Measurements from ENCODE around the gene RAB5A. TPM values are rescaled to one million over a fixed set of nuclear protein-coding genes. Genes with fewer than 3 reads are reported as not detected.
"Not testable (repeated sequence)": the region's sequence is repeated elsewhere in the genome, so short reads cannot be mapped to it uniquely, and the experiment has no call there.

Gene RAB5A
- 30.6 TPM for total RNA-seq
- 51.8 TPM for polyA plus RNA-seq
- long read RNA-seq, donor 1, partial matches to known transcripts = 0 of 2 reads
- long read RNA-seq, donor 1, other reads (novel, unspliced or antisense) = 0 of 2 reads
- long read RNA-seq, donor 2, transcript RAB5A-201 (6 exons, 2,536 nt) = major isoform, 23 of 37 reads
- long read RNA-seq, donor 2, partial matches to known transcripts = 6 of 37 reads
- long read RNA-seq, donor 2, other reads (novel, unspliced or antisense) = 0 of 37 reads
- long read RNA-seq, donor 3, transcript RAB5A-201 (6 exons, 2,536 nt) = major isoform, 18 of 22 reads
- long read RNA-seq, donor 3, partial matches to known transcripts = 0 of 22 reads
- long read RNA-seq, donor 3, other reads (novel, unspliced or antisense) = 0 of 22 reads
- long read RNA-seq, donor 4, transcript RAB5A-201 (6 exons, 2,536 nt) = major isoform, 11 of 17 reads
- long read RNA-seq, donor 4, partial matches to known transcripts = 0 of 17 reads
- long read RNA-seq, donor 4, other reads (novel, unspliced or antisense) = 0 of 17 reads
- long read RNA-seq, donor 5, transcript RAB5A-201 (6 exons, 2,536 nt) = major isoform, 22 of 53 reads
- long read RNA-seq, donor 5, partial matches to known transcripts = 25 of 53 reads
- long read RNA-seq, donor 5, other reads (novel, unspliced or antisense) = 0 of 53 reads
- long read RNA-seq, donor 6, transcript RAB5A-201 (6 exons, 2,536 nt) = major isoform, 14 of 40 reads
- long read RNA-seq, donor 6, partial matches to known transcripts = 23 of 40 reads
- long read RNA-seq, donor 6, other reads (novel, unspliced or antisense) = 0 of 40 reads
- long read RNA-seq, donor 7, transcript RAB5A-201 (6 exons, 2,536 nt) = major isoform, 18 of 35 reads
- long read RNA-seq, donor 7, partial matches to known transcripts = 13 of 35 reads
- long read RNA-seq, donor 7, other reads (novel, unspliced or antisense) = 0 of 35 reads
- long read RNA-seq, donor 8, transcript RAB5A-201 (6 exons, 2,536 nt) = major isoform, 6 of 8 reads
- long read RNA-seq, donor 8, partial matches to known transcripts = 0 of 8 reads
- long read RNA-seq, donor 8, other reads (novel, unspliced or antisense) = 0 of 8 reads
- long read RNA-seq, donor 9, transcript RAB5A-201 (6 exons, 2,536 nt) = major isoform, 7 of 10 reads
- long read RNA-seq, donor 9, partial matches to known transcripts = 0 of 10 reads
- long read RNA-seq, donor 9, other reads (novel, unspliced or antisense) = 0 of 10 reads
- long read RNA-seq, donor 10, transcript RAB5A-201 (6 exons, 2,536 nt) = major isoform, 7 of 12 reads
- long read RNA-seq, donor 10, partial matches to known transcripts = 0 of 12 reads
- long read RNA-seq, donor 10, other reads (novel, unspliced or antisense) = 0 of 12 reads

- H3K4me3 ChIP-seq (ENCODE audit: low read length in 2 of 2) = peak within 1 kb of the TSS; percentile 87 to 94
- no peaks in the 10 kb centered on the region for H3K27me3 ChIP-seq (ENCODE audit: control insufficient read depth in 2 of 2, insufficient read depth in 1 of 2, low read length in 1 of 2)
- no peaks in the 10 kb centered on the region for H3K9me3 ChIP-seq (ENCODE audit: control insufficient read depth in 2 of 2, insufficient read depth in 1 of 2, low read length in 1 of 2)
- peak; percentile 85 to 98 (median 94) for DNase-seq (ENCODE audit: low read depth in 6 of 9, low spot score in 9 of 9)
- under 1% methylated on average over 73 of the region's 73 CpGs for WGBS
- peak within 1 kb of the TSS; percentile 96 to 97 for H3K27ac ChIP-seq (ENCODE audit: low read depth in 1 of 2, low read length in 1 of 2)
- H3K36me3 ChIP-seq (ENCODE audit: control insufficient read depth in 2 of 2, insufficient read depth in 2 of 2, low read length in 1 of 2) = peaks cover 7 to 12% of the 10 kb centered on the region in 2 donors
- peaks cover 3 to 13% of the 10 kb centered on the region in 2 donors for H3K4me1 ChIP-seq (ENCODE audit: control insufficient read depth in 2 of 2, insufficient read depth in 2 of 2, low read length in 2 of 2)
Measured at GRCh38 chr3:19946832-19947548, at the start of gene RAB5A. Gene RAB5A, plus strand, starts transcription at chr3:19947097. Its CDS starts 3,802 bp downstream, at chr3:19950899.

DNA sequence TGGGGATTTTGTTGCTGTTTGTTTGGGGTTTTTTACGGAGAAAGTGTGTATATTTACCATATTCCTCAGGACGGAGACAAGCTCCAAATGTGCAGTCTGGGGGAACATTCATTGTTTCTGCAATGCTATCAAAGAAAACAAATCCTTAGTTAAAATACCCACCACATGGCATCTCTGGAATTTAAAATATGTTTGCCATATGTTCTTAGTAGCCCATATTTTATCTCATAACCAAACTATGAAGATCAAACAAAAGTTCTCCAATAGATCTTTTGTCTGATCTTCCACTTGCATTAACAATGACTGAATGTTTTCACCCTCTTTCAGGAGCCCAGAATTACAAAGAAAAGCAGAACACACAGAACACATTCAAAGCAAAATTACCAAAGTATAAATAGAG is 48.2 kb upstream of the RAB5A start:
- WGBS = 95% methylated on average over 2 of the region's 2 CpGs
- no peak overlapping the region for H3K27ac ChIP-seq (ENCODE audit: low read depth in 1 of 2, low read length in 1 of 2)
- H3K4me3 ChIP-seq (ENCODE audit: low read length in 2 of 2) = no peak overlapping the region
- no peaks in the 10 kb centered on the region for H3K9me3 ChIP-seq (ENCODE audit: control insufficient read depth in 2 of 2, insufficient read depth in 1 of 2, low read length in 1 of 2)
- no peaks in the 10 kb centered on the region for H3K36me3 ChIP-seq (ENCODE audit: control insufficient read depth in 2 of 2, insufficient read depth in 2 of 2, low read length in 1 of 2)
- H3K27me3 ChIP-seq (ENCODE audit: control insufficient read depth in 2 of 2, insufficient read depth in 1 of 2, low read length in 1 of 2) = no peaks in the 10 kb centered on the region
- no peak for DNase-seq (ENCODE audit: low read depth in 6 of 9, low spot score in 9 of 9)
- H3K4me1 ChIP-seq (ENCODE audit: control insufficient read depth in 2 of 2, insufficient read depth in 2 of 2, low read length in 2 of 2) = no peaks in the 10 kb centered on the region

GRCh38 chr3:19899264-19899663 is 47.6 kb upstream of the RAB5A start:
- Histone ChIP-seq H3K4me1 (ENCODE audit: control insufficient read depth in 2 of 2, insufficient read depth in 2 of 2, low read length in 2 of 2) (no peaks in the 10 kb centered on the region), H3K27me3 (ENCODE audit: control insufficient read depth in 2 of 2, insufficient read depth in 1 of 2, low read length in 1 of 2) (no peaks in the 10 kb centered on the region), H3K9me3 (ENCODE audit: control insufficient read depth in 2 of 2, insufficient read depth in 1 of 2, low read length in 1 of 2) (no peaks in the 10 kb centered on the region), H3K36me3 (ENCODE audit: control insufficient read depth in 2 of 2, insufficient read depth in 2 of 2, low read length in 1 of 2) (no peaks in the 10 kb centered on the region), H3K4me3 (ENCODE audit: low read length in 2 of 2) (no peak overlapping the region), H3K27ac (ENCODE audit: low read depth in 1 of 2, low read length in 1 of 2) (no peak overlapping the region)
- 97% methylated on average over 2 of the region's 2 CpGs for WGBS
- DNase-seq (ENCODE audit: low read depth in 6 of 9, low spot score in 9 of 9) = no peak

DNA sequence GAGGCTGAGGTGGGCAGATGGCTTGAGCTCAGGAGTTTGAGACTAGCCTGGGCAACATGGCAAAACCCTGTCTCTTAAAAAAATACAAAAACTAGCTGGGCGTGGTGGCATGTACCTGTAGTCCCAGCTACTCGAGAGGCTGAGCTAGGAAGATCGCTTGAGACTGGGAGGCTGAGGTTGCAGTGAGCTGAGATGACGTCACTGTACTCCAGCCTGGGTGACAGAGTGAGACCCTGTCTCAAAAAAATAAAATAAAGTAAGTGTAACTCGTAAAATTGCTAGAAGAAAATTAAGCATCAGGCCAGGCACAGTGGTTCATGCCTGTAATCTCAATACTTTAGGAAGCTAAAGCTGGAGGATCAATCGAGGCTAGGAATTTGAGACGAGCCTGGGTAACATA is 47.1 kb upstream of the RAB5A start:
- H3K4me3 ChIP-seq (ENCODE audit: low read length in 2 of 2); H3K9me3 ChIP-seq (ENCODE audit: control insufficient read depth in 2 of 2, insufficient read depth in 1 of 2, low read length in 1 of 2); H3K36me3 ChIP-seq (ENCODE audit: control insufficient read depth in 2 of 2, insufficient read depth in 2 of 2, low read length in 1 of 2); DNase-seq (ENCODE audit: low read depth in 6 of 9, low spot score in 9 of 9); H3K27me3 ChIP-seq (ENCODE audit: control insufficient read depth in 2 of 2, insufficient read depth in 1 of 2, low read length in 1 of 2); H3K27ac ChIP-seq (ENCODE audit: low read depth in 1 of 2, low read length in 1 of 2); H3K4me1 ChIP-seq (ENCODE audit: control insufficient read depth in 2 of 2, insufficient read depth in 2 of 2, low read length in 2 of 2): not testable (repeated sequence)
- WGBS = 95% methylated on average over 7 of the region's 7 CpGs

GRCh38 chr3:19901337-19901736 is 45.6 kb upstream of the RAB5A start:
- Histone ChIP-seq H3K36me3 (ENCODE audit: control insufficient read depth in 2 of 2, insufficient read depth in 2 of 2, low read length in 1 of 2) (no peaks in the 10 kb centered on the region), H3K4me3 (ENCODE audit: low read length in 2 of 2) (no peak overlapping the region), H3K27me3 (ENCODE audit: control insufficient read depth in 2 of 2, insufficient read depth in 1 of 2, low read length in 1 of 2) (no peaks in the 10 kb centered on the region), H3K27ac (ENCODE audit: low read depth in 1 of 2, low read length in 1 of 2) (no peak overlapping the region), H3K9me3 (ENCODE audit: control insufficient read depth in 2 of 2, insufficient read depth in 1 of 2, low read length in 1 of 2) (no peaks in the 10 kb centered on the region), H3K4me1 (ENCODE audit: control insufficient read depth in 2 of 2, insufficient read depth in 2 of 2, low read length in 2 of 2) (no peaks in the 10 kb centered on the region)
- 75% methylated on average over 5 of the region's 5 CpGs for WGBS
- no peak for DNase-seq (ENCODE audit: low read depth in 6 of 9, low spot score in 9 of 9)

DNA sequence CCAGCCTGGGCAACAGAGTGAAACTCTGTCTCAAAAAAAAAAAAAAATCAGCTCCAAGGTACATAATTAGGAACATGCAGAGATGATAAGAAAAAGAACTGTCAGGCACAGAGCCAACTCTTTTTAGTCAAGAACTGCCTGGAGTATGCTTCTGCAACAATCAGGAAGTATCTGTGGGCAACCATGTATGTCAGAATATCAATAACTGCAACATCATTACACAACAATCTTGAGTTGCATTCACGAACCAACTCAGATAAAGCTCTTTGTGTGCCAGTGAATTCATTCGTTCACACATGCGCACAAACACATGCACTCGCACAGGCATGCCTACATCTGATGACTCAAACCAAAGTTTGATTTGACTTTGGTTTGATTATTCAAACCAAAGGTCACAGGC is 45.0 kb upstream of the RAB5A start:
- Histone ChIP-seq H3K27ac (ENCODE audit: low read depth in 1 of 2, low read length in 1 of 2) (no peak overlapping the region), H3K9me3 (ENCODE audit: control insufficient read depth in 2 of 2, insufficient read depth in 1 of 2, low read length in 1 of 2) (no peaks in the 10 kb centered on the region), H3K4me1 (ENCODE audit: control insufficient read depth in 2 of 2, insufficient read depth in 2 of 2, low read length in 2 of 2) (no peaks in the 10 kb centered on the region), H3K4me3 (ENCODE audit: low read length in 2 of 2) (no peak overlapping the region), H3K27me3 (ENCODE audit: control insufficient read depth in 2 of 2, insufficient read depth in 1 of 2, low read length in 1 of 2) (no peaks in the 10 kb centered on the region), H3K36me3 (ENCODE audit: control insufficient read depth in 2 of 2, insufficient read depth in 2 of 2, low read length in 1 of 2) (no peaks in the 10 kb centered on the region)
- DNase-seq (ENCODE audit: low read depth in 6 of 9, low spot score in 9 of 9) = no peak
- 82% methylated on average over 4 of the region's 4 CpGs for WGBS

DNA sequence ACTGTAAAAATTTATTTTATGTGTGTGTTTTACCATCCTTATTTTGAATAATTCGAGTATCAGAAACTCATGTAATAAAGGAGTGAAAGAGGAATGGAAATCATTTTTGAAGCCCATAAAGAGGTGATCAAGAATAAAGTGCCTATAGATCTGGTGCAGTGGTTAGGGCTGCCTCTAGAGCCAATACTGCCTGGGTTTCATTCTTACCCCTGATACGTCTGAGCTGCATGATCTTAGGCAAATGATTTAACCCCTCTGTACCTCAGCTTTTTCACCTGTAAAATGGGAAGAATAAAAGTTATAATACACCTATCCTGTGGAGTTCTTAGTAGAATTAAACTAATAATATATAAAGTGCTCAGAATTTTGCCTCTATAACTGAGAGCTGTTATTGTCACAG is 43.2 kb upstream of the RAB5A start:
- no peaks in the 10 kb centered on the region for H3K36me3 ChIP-seq (ENCODE audit: control insufficient read depth in 2 of 2, insufficient read depth in 2 of 2, low read length in 1 of 2)
- no peaks in the 10 kb centered on the region for H3K9me3 ChIP-seq (ENCODE audit: control insufficient read depth in 2 of 2, insufficient read depth in 1 of 2, low read length in 1 of 2)
- WGBS = 98% methylated on average over 2 of the region's 2 CpGs
- no peaks in the 10 kb centered on the region for H3K4me1 ChIP-seq (ENCODE audit: control insufficient read depth in 2 of 2, insufficient read depth in 2 of 2, low read length in 2 of 2)
- no peak overlapping the region for H3K4me3 ChIP-seq (ENCODE audit: low read length in 2 of 2)
- no peak for DNase-seq (ENCODE audit: low read depth in 6 of 9, low spot score in 9 of 9)
- no peak overlapping the region for H3K27ac ChIP-seq (ENCODE audit: low read depth in 1 of 2, low read length in 1 of 2)
- no peaks in the 10 kb centered on the region for H3K27me3 ChIP-seq (ENCODE audit: control insufficient read depth in 2 of 2, insufficient read depth in 1 of 2, low read length in 1 of 2)

GRCh38 chr3:19907523-19907922 is 39.4 kb upstream of the RAB5A start:
- Histone ChIP-seq H3K27me3 (ENCODE audit: control insufficient read depth in 2 of 2, insufficient read depth in 1 of 2, low read length in 1 of 2) (no peaks in the 10 kb centered on the region), H3K9me3 (ENCODE audit: control insufficient read depth in 2 of 2, insufficient read depth in 1 of 2, low read length in 1 of 2) (no peaks in the 10 kb centered on the region), H3K4me3 (ENCODE audit: low read length in 2 of 2) (no peak overlapping the region), H3K4me1 (ENCODE audit: control insufficient read depth in 2 of 2, insufficient read depth in 2 of 2, low read length in 2 of 2) (no peaks in the 10 kb centered on the region), H3K36me3 (ENCODE audit: control insufficient read depth in 2 of 2, insufficient read depth in 2 of 2, low read length in 1 of 2) (no peaks in the 10 kb centered on the region), H3K27ac (ENCODE audit: low read depth in 1 of 2, low read length in 1 of 2) (no peak overlapping the region)
- DNase-seq (ENCODE audit: low read depth in 6 of 9, low spot score in 9 of 9) = no peak
- WGBS = 96% methylated on average over 3 of the region's 3 CpGs
